SW 1271 (cell line): ENCODE results near the gene DCP2.

ENCODE experiments used
- DNase-seq, 2 experiments: peaks; one replicate each; lab custom pipeline; 2025; lab: John Stamatoyannopoulos, UW

Gene DCP2

GRCh38 chr5:113047733-113048652 is 71.4 kb downstream of the DCP2 start:
- DNase-seq, result no peak

- no peak for DNase-seq
These were observed 72.3 kb downstream of the DCP2 start for GRCh38 chr5:113048931-113049330.

GRCh38 chr5:113050721-113051382 is 74.3 kb downstream of the DCP2 start:
- no peak for DNase-seq

GRCh38 chr5:113052041-113052795 is 75.6 kb downstream of the DCP2 start:
- no peak for DNase-seq

GRCh38 chr5:113053511-113053995 is 77.0 kb downstream of the DCP2 start:
- DNase-seq, result no peak

GRCh38 chr5:113054899-113055298 is 78.3 kb downstream of the DCP2 start:
- no peak for DNase-seq

GRCh38 chr5:113056988-113057387 is 80.4 kb downstream of the DCP2 start:
- no peak for DNase-seq

- no peak for DNase-seq
These were observed 81.0 kb downstream of the DCP2 start for GRCh38 chr5:113057557-113057984.

- DNase-seq, result no peak
These were observed 81.7 kb downstream of the DCP2 start for GRCh38 chr5:113058269-113058668.

- DNase-seq, result no peak
These were observed 82.2 kb downstream of the DCP2 start for GRCh38 chr5:113058706-113059226.

GRCh38 chr5:113059232-113060040 is 82.8 kb downstream of the DCP2 start:
- DNase-seq, result no peak

- no peak for DNase-seq
These were observed 83.9 kb downstream of the DCP2 start for GRCh38 chr5:113060408-113061025.

GRCh38 chr5:113061846-113062780 is 85.5 kb downstream of the DCP2 start:
- no peak for DNase-seq

GRCh38 chr5:113062869-113063508 is 86.4 kb downstream of the DCP2 start:
- no peak for DNase-seq

- no peak for DNase-seq
These were observed 87.3 kb downstream of the DCP2 start for GRCh38 chr5:113063927-113064326.

- no peak for DNase-seq
These were observed 88.2 kb downstream of the DCP2 start for GRCh38 chr5:113064806-113065205.

- no peak for DNase-seq
These were observed 89.0 kb downstream of the DCP2 start for GRCh38 chr5:113065626-113066025.

- DNase-seq, result no peak
These were observed 91.2 kb downstream of the DCP2 start for GRCh38 chr5:113067635-113068344.
